ENCODE results near the gene THEM5.

Gene THEM5

DNA sequence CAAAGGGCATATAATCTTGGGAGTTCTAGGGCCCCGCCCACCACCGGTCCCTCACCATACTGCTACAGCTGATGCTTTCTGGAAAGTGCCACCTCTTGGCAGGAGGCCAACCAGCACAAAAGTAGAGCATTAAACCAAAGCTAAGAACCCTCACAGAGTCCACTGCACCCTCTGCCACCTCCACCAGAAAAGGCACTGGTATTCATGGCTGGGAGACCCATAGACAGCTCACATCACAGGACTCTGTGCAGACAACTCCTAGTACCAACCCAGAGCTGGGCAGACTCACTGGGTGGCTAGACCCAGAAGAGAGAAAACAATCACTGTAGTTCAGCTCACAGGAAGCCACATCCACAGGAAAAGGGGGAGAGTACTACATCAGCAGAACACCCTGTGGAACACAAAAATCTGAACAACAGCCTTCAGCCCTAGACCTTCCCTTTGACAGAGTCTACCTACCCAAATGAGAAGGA lies 45.0 kb upstream of the THEM5 start (continued):
- TF ChIP-seq ZNF565 (CRISPR knock-in tag; conservative IDR thresholded peaks at IDR 0.05; ENCODE audit: low read depth) (no peak), ZFP3 (CRISPR knock-in tag; IDR thresholded peaks at IDR 0.05) (no peak), SNAI2 (CRISPR knock-in tag; IDR thresholded peaks at IDR 0.05) (no peak), ZFP30 (CRISPR knock-in tag; IDR thresholded peaks at IDR 0.05) (no peak), ZNF70 (CRISPR knock-in tag; IDR thresholded peaks at IDR 0.05) (no peak)
- TF ChIP-seq, protein P1, sequence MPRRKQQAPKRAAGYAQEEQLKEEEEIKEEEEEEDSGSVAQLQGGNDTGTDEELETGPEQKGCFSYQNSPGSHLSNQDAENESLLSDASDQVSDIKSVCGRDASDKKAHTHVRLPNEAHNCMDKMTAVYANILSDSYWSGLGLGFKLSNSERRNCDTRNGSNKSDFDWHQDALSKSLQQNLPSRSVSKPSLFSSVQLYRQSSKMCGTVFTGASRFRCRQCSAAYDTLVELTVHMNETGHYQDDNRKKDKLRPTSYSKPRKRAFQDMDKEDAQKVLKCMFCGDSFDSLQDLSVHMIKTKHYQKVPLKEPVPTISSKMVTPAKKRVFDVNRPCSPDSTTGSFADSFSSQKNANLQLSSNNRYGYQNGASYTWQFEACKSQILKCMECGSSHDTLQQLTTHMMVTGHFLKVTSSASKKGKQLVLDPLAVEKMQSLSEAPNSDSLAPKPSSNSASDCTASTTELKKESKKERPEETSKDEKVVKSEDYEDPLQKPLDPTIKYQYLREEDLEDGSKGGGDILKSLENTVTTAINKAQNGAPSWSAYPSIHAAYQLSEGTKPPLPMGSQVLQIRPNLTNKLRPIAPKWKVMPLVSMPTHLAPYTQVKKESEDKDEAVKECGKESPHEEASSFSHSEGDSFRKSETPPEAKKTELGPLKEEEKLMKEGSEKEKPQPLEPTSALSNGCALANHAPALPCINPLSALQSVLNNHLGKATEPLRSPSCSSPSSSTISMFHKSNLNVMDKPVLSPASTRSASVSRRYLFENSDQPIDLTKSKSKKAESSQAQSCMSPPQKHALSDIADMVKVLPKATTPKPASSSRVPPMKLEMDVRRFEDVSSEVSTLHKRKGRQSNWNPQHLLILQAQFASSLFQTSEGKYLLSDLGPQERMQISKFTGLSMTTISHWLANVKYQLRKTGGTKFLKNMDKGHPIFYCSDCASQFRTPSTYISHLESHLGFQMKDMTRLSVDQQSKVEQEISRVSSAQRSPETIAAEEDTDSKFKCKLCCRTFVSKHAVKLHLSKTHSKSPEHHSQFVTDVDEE (CRISPR knock-in tag; IDR thresholded peaks at IDR 0.05), result no peak

DNA sequence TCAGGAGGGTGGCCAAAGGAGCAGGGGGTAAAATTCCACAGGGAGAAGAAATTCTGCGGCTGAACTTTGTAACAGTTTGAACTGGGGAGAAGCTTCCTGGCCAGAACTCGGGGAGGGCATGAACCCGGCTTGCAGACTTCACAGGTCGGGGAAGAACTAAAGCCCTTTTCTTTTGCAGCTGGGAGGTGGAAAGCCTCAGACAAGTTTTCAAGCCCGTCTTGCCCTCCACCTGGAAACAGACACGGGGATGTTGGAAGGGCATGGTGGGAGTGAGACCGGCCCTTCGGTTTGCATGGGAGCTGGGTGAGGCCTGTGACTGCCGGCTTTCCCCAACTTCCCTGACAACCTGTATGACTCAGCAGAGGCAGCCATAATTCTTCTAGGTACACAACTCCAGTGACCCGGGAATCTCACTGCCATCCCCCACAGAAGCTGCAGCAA lies 44.5 kb upstream of the THEM5 start:
- ATAC-seq, result no peak
- no peak for TF ChIP-seq OSR1 (CRISPR knock-in tag; IDR thresholded peaks at IDR 0.05)
- no peak for TF ChIP-seq RARB (CRISPR knock-in tag; IDR thresholded peaks at IDR 0.05)
- TF ChIP-seq ZNF8 (CRISPR knock-in tag; IDR thresholded peaks at IDR 0.05), result no peak

DNA sequence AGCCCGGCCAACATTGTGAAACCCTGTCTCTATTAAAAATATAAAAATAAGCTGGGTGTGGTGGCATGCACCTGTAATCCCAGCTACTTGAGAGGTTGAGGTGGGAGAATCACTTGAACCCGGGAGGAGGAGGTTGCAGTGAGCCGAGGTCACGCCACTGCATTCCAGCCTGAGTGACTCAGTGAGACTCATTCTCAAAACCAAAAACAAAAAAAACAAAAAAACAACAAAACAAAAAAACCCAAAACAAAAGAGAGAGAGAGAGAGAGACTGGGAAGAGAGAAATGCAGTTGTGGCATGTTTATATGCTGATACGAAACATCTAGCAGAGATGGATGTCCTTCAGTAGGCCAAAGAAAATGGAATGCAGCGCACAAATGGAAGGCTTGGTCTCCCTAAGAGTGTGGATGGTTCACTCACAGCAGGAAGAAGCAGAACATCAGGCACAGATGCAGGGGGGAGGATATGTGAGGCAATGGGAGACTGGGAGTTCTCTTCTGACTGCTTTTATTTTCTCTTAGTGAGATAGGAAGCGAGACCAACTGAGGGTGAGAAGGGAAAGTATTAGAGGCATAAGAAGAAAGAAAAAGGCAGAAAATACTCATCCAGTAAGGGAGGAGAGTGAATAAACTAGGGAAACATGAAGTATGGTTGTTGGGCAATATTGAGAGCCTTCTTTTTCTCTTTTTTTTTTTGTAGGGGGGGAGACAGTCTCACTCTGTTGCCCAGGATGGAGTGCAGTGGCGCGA lies 39.8 kb upstream of the THEM5 start:
- ATAC-seq, result no peak

DNA sequence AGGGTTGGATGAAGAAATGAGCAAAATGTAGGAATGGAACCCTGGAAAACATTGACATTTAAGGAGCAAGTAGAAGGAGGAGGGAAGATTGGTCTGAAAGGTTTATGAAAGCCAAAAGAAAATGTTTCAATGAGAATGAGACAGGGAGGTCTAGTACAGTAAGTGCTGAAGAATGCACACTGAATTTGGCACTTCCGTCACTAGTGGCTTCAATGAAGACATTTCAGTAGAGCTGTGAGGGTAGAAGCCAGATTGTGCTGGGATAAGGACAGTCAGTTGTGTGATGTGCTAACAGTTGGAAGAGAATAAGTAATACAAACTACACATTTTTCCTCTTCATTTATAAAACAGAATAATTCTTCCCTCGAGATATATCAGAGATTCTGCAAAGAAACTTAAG lies 38.7 kb upstream of the THEM5 start:
- no peak for ATAC-seq
- TF ChIP-seq ARNTL (CRISPR knock-in tag; IDR thresholded peaks at IDR 0.05; ENCODE audit: borderline replicate concordance, low read depth) (no peak), ISL1 (CRISPR knock-in tag; IDR thresholded peaks at IDR 0.05) (no peak), GLIS3 (CRISPR knock-in tag; IDR thresholded peaks at IDR 0.05) (no peak), BACH2 (CRISPR knock-in tag; IDR thresholded peaks at IDR 0.05; ENCODE audit: borderline replicate concordance) (no peak), CSDC2 (CRISPR knock-in tag; IDR thresholded peaks at IDR 0.05) (no peak), TCF4 (CRISPR knock-in tag; IDR thresholded peaks at IDR 0.05; ENCODE audit: borderline replicate concordance) (no peak), ZNF8 (CRISPR knock-in tag; IDR thresholded peaks at IDR 0.05) (no peak), OSR1 (CRISPR knock-in tag; IDR thresholded peaks at IDR 0.05) (no peak), ZNF565 (CRISPR knock-in tag; conservative IDR thresholded peaks at IDR 0.05; ENCODE audit: low read depth) (no peak), ZFP30 (CRISPR knock-in tag; IDR thresholded peaks at IDR 0.05) (no peak), RARB (CRISPR knock-in tag; IDR thresholded peaks at IDR 0.05) (no peak), ZC3H10 (CRISPR knock-in tag; IDR thresholded peaks at IDR 0.05) (no peak), ZFP3 (CRISPR knock-in tag; IDR thresholded peaks at IDR 0.05) (no peak), PPARA (CRISPR knock-in tag; IDR thresholded peaks at IDR 0.05; ENCODE audit: borderline replicate concordance) (no peak)
- TF ChIP-seq, protein P1 (CRISPR knock-in tag; IDR thresholded peaks at IDR 0.05), result no peak

More for the DNA sequence above, 39.8 kb upstream of the THEM5 start:
- TF ChIP-seq, protein P2, sequence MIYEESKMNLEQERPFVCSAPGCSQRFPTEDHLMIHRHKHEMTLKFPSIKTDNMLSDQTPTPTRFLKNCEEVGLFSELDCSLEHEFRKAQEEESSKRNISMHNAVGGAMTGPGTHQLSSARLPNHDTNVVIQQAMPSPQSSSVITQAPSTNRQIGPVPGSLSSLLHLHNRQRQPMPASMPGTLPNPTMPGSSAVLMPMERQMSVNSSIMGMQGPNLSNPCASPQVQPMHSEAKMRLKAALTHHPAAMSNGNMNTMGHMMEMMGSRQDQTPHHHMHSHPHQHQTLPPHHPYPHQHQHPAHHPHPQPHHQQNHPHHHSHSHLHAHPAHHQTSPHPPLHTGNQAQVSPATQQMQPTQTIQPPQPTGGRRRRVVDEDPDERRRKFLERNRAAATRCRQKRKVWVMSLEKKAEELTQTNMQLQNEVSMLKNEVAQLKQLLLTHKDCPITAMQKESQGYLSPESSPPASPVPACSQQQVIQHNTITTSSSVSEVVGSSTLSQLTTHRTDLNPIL (CRISPR knock-in tag; IDR thresholded peaks at IDR 0.05; ENCODE audit: low read depth), result no peak
- no peak for TF ChIP-seq ZFP30 (CRISPR knock-in tag; IDR thresholded peaks at IDR 0.05)
- TF ChIP-seq BACH2 (CRISPR knock-in tag; IDR thresholded peaks at IDR 0.05; ENCODE audit: borderline replicate concordance), result no peak
- no peak for TF ChIP-seq ZNF565 (CRISPR knock-in tag; conservative IDR thresholded peaks at IDR 0.05; ENCODE audit: low read depth)
- no peak for TF ChIP-seq TCF4 (CRISPR knock-in tag; IDR thresholded peaks at IDR 0.05; ENCODE audit: borderline replicate concordance)
- TF ChIP-seq, protein P3, sequence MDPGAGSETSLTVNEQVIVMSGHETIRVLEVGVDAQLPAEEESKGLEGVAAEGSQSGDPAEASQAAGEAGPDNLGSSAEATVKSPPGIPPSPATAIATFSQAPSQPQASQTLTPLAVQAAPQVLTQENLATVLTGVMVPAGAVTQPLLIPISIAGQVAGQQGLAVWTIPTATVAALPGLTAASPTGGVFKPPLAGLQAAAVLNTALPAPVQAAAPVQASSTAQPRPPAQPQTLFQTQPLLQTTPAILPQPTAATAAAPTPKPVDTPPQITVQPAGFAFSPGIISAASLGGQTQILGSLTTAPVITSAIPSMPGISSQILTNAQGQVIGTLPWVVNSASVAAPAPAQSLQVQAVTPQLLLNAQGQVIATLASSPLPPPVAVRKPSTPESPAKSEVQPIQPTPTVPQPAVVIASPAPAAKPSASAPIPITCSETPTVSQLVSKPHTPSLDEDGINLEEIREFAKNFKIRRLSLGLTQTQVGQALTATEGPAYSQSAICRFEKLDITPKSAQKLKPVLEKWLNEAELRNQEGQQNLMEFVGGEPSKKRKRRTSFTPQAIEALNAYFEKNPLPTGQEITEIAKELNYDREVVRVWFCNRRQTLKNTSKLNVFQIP (CRISPR knock-in tag; IDR thresholded peaks at IDR 0.05; ENCODE audit: borderline replicate concordance, low read depth), result no peak
- TF ChIP-seq ESRRG (CRISPR knock-in tag; IDR thresholded peaks at IDR 0.05), result no peak
- TF ChIP-seq, protein P1 (CRISPR knock-in tag; IDR thresholded peaks at IDR 0.05), result no peak
